HCT116 (cell line): ENCODE data around the gene LRIT2. TPM values are rescaled to one million over a fixed set of nuclear protein-coding genes. Genes with fewer than 3 reads are reported as not detected.

ENCODE experiments used
- ATAC-seq: fragments of 200-7000 bp; cut with Tn5 transposase; 2 replicates; pipeline ENCODE4 v1.9.1; 2020; ENCODE audit warnings: mild to moderate bottlenecking, moderate library complexity
- BruUV-seq: library from RNA; stranded (reverse); fragments of 400-500 nt; replicated peaks from 2 replicates; lab custom pipeline; 2021; lab: Mats Ljungman, UMichigan
- CTCF ChIA-PET: fragments of 300-600 bp; sonication (Branson Sonifier 250); formaldehyde crosslinking; loops from one replicate; lab custom pipeline; 2021; ENCODE audit warnings: antibody characterized with exemption; lab: Charles Lee
- POLR2A ChIA-PET: fragments of 300-600, 350-600 bp; sonication (Branson Sonifier 250); formaldehyde crosslinking; loops from one replicate; lab custom pipeline; 2021; ENCODE audit warnings: antibody characterized with exemption; lab: Charles Lee
- RAD21 ChIA-PET, 2 experiments: fragments of 300-600 bp; sonication (Branson Sonifier 250); formaldehyde crosslinking; loops; one replicate each; lab custom pipeline; 2023; ENCODE audit warnings: low total read pairs in 2 of 2; ENCODE audit not compliant: uncharacterized antibody in 2 of 2, unreplicated experiment in 2 of 2, low non-redundant PET in 1 of 2; lab: Charles Lee
- DNase-seq: peaks from one replicate; pipeline ENCODE4 v3.0.0-alpha.2; 2010; ENCODE audit warnings: low read depth, low spot score
- H2AFZ ChIP-seq: fragments of 200-600 bp; shearing (Covaris generic), sonication (generic); 2 replicates; pipeline ENCODE4 v1.6.1; 2017; ENCODE audit warnings: low read depth, mixed run types, mixed read lengths, antibody characterized with exemption, low read length; ENCODE audit not compliant: poor library complexity, severe bottlenecking
- H3K27ac ChIP-seq: 2 replicates; pipeline ENCODE4 v1.5.1; 2012; ENCODE audit warnings: low read depth, low read length
- H3K27me3 ChIP-seq: fragments of 200-600 bp; sonication (generic); 2 replicates; pipeline ENCODE4 v1.6.1; 2016; ENCODE audit warnings: mixed run types, low read length, mixed read lengths; ENCODE audit not compliant: insufficient read depth
- H3K36me3 ChIP-seq, 2 experiments: fragments of 200-500 bp in 1 of 2; fragments of 200-600 bp in 1 of 2; sonication (Bioruptor generic) in 1 of 2; sonication (generic) in 1 of 2; 2 replicates each; pipeline versions ENCODE4 v1.5.1 to v1.6.1; 2014 to 2016; ENCODE audit warnings: low read length in 2 of 2, inconsistent platforms in 1 of 2, mixed read lengths in 1 of 2, mixed run types in 1 of 2; ENCODE audit not compliant: insufficient read depth in 2 of 2, control insufficient read depth in 1 of 2
- H3K4me1 ChIP-seq, 2 experiments: fragments of 200-600 bp in 1 of 2; sonication (generic) in 1 of 2; 2 replicates each; pipeline versions ENCODE4 v1.5.1 to v1.6.1; 2012 to 2017; ENCODE audit warnings: low read length in 2 of 2, inconsistent platforms in 1 of 2, mild to moderate bottlenecking in 1 of 2, mixed read lengths in 1 of 2, mixed run types in 1 of 2, moderate library complexity in 1 of 2; ENCODE audit not compliant: insufficient read depth in 2 of 2, control insufficient read depth in 1 of 2
- H3K4me2 ChIP-seq: fragments of 200-600 bp; sonication (generic); 2 replicates; pipeline ENCODE4 v1.6.1; 2017; ENCODE audit warnings: mixed run types, low read length, mixed read lengths
- H3K4me3 ChIP-seq, 2 experiments: fragments of 200-600 bp in 1 of 2; sonication (generic) in 1 of 2; replicated peaks in 1 of 2; 2 replicates each; pipeline ENCODE4 v1.5.1; 2011 to 2016; ENCODE audit warnings: low read length in 2 of 2, control low read depth in 1 of 2, low read depth in 1 of 2, mild to moderate bottlenecking in 1 of 2, mixed read lengths in 1 of 2, mixed run types in 1 of 2
- H3K79me2 ChIP-seq: fragments of 200-600 bp; sonication (generic); 2 replicates; pipeline ENCODE4 v1.6.1; 2017; ENCODE audit warnings: mild to moderate bottlenecking, mixed run types, low read length, moderate library complexity, mixed read lengths; ENCODE audit not compliant: insufficient read depth
- H3K9ac ChIP-seq: fragments of 200-600 bp; sonication (generic); 2 replicates; pipeline ENCODE4 v1.6.1; 2016; ENCODE audit warnings: low read length, mixed read lengths
- H3K9me2 ChIP-seq: fragments of 200-600 bp; sonication (generic), shearing (Covaris generic); 2 replicates; pipeline ENCODE4 v1.6.1; 2017; ENCODE audit warnings: mixed run types, mild to moderate bottlenecking, moderate library complexity; ENCODE audit not compliant: insufficient read depth
- H3K9me3 ChIP-seq, 2 experiments: fragments of 200-500 bp in 1 of 2; fragments of 200-600 bp in 1 of 2; sonication (Bioruptor generic) in 1 of 2; sonication (generic) in 1 of 2; 2 replicates each; pipeline ENCODE4 v1.6.1; 2014 to 2017; ENCODE audit warnings: low read length in 2 of 2, mixed read lengths in 2 of 2, inconsistent platforms in 1 of 2, low read depth in 1 of 2, mild to moderate bottlenecking in 1 of 2, mixed run types in 1 of 2, moderate library complexity in 1 of 2; ENCODE audit not compliant: control insufficient read depth in 1 of 2, insufficient read depth in 1 of 2
- H4K20me1 ChIP-seq: fragments of 200-600 bp; sonication (generic), shearing (Covaris generic); 2 replicates; pipeline ENCODE4 v1.6.1; 2017; ENCODE audit warnings: mixed run types, mild to moderate bottlenecking, moderate library complexity; ENCODE audit not compliant: insufficient read depth
- CBX3 ChIP-seq: IDR thresholded peaks from 2 replicates; pipeline ENCODE4 v1.6.1; 2012; ENCODE audit warnings: low read depth
- CTCF ChIP-seq, 3 experiments: fragments of 200-600 bp in 1 of 3; sonication (generic) in 1 of 3; IDR thresholded peaks in 2 of 3; conservative IDR thresholded peaks in 1 of 3; 2 replicates each; pipeline ENCODE4 v1.5.1; 2012 to 2017; ENCODE audit warnings: low read depth in 2 of 3, low read length in 2 of 3, antibody characterized with exemption in 1 of 3, borderline replicate concordance in 1 of 3, control low read depth in 1 of 3, mild to moderate bottlenecking in 1 of 3, mixed read lengths in 1 of 3, mixed run types in 1 of 3, moderate library complexity in 1 of 3; ENCODE audit not compliant: insufficient read depth in 1 of 3
- EGR1 ChIP-seq: IDR thresholded peaks from 2 replicates; pipeline ENCODE4 v1.6.1; 2012; ENCODE audit warnings: low read depth
- EZH2 ChIP-seq: fragments of 200-600 bp; sonication (generic); IDR thresholded peaks from 2 replicates; pipeline ENCODE4 v1.6.1; 2017; ENCODE audit warnings: antibody characterized with exemption, mixed run types
- EZH2phosphoT487 ChIP-seq: fragments of 200-600 bp; IDR thresholded peaks from 2 replicates; pipeline ENCODE4 v1.6.1; 2018; ENCODE audit warnings: antibody characterized with exemption, borderline replicate concordance
- JUND ChIP-seq: IDR thresholded peaks from 2 replicates; pipeline ENCODE4 v1.6.1; 2012
- POLR2A ChIP-seq: IDR thresholded peaks from 2 replicates; pipeline ENCODE4 v1.7.0; 2011; ENCODE audit warnings: borderline replicate concordance; ENCODE audit not compliant: insufficient read depth, insufficient read length; ENCODE audit errors: extremely low read depth
- POLR2AphosphoS5 ChIP-seq: IDR thresholded peaks from 2 replicates; pipeline ENCODE4 v1.6.1; 2011; ENCODE audit warnings: mild to moderate bottlenecking, low read depth, low read length, moderate library complexity
- SIN3A ChIP-seq: IDR thresholded peaks from 2 replicates; pipeline ENCODE4 v1.6.1; 2012; ENCODE audit warnings: low read depth
- SP1 ChIP-seq: IDR thresholded peaks from 2 replicates; pipeline ENCODE4 v1.6.1; 2012; ENCODE audit warnings: low read depth
- SRF ChIP-seq: IDR thresholded peaks from 2 replicates; pipeline ENCODE4 v1.6.1; 2012; ENCODE audit warnings: low read depth
- YY1 ChIP-seq: IDR thresholded peaks from 2 replicates; pipeline ENCODE4 v1.6.1; 2011; ENCODE audit warnings: low read length, low read depth, moderate library complexity, mild to moderate bottlenecking; ENCODE audit not compliant: insufficient replicate concordance; ENCODE audit errors: extremely low read depth
- ZFX ChIP-seq: fragments of 450-650 bp; IDR thresholded peaks from 2 replicates; pipeline ENCODE4 v1.6.1; 2017
- ZNF274 ChIP-seq: fragments of 200-500 bp; sonication (Bioruptor generic); IDR thresholded peaks from 2 replicates; pipeline ENCODE4 v1.6.1; 2014; ENCODE audit warnings: mild to moderate bottlenecking, low read depth, low read length, inconsistent platforms
- intact Hi-C: fragments of 100-400 bp; cut with micrococcal nuclease; formaldehyde crosslinking; loops from 2 replicates; pipeline ENCODE4 v1.10.0; 2022
- total RNA-seq: library from RNA; stranded (reverse); gene quantifications from one replicate; pipeline ENCODE4 v1.2.1, GENCODE V29; 2021; ENCODE audit not compliant: unreplicated experiment
- TF ChIP-seq, protein P1 (sequence below): IDR thresholded peaks from 2 replicates; pipeline ENCODE4 v1.6.1; 2012

The LRIT2 gene
- total RNA-seq, 1 experiment from 2014 or later, result not detected

DNA sequence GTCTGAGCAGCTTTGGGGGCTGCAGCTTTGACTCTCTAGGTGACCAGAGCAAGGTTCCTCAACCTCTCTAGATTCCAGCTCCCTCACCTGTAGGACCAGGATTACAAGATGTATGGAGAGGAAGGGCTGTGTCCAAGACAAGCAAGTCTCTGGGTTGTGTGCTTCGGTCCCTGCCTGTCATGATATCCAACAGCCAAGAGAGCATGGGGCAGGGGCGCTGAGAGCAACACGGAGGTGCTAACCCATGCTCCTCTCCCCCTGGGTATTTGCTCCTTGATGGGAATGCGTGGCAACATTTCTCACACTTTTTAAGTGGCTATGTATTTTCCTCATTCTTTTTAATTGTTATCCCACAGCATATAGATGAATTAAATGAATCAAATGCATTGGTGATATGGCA lies 20.7 kb downstream of the LRIT2 start:
- POLR2A ChIA-PET, result no interaction called here
- Histone ChIP-seq H3K9me3 (no peaks in the 10 kb centered on the region), H3K79me2 (no peaks in the 10 kb centered on the region), H2AFZ (no peak overlapping the region), H3K9ac (no peak overlapping the region), H3K9me2 (no peaks in the 10 kb centered on the region), H3K27ac (no peak overlapping the region), H4K20me1 (no peaks in the 10 kb centered on the region), H3K27me3 (peaks cover 19% of the 10 kb centered on the region), H3K4me2 (no peak overlapping the region), H3K36me3 (no peaks in the 10 kb centered on the region), H3K4me1 (no peaks in the 10 kb centered on the region), H3K4me3 (no peak overlapping the region)
- ATAC-seq, result no peak
- no TSS peak for BruUV-seq
- no peak for DNase-seq
- CTCF ChIA-PET, result interaction anchor here (1.0 to 1.7 kb wide), 3 partner anchors 13 to 57 kb away, joined by 4 to 5 read pairs (median 4); no protein-coding TSS in a partner anchor
- TF ChIP-seq POLR2A (no peak), POLR2AphosphoS5 (no peak), JUND (no peak), EGR1 (no peak), SP1 (no peak), YY1 (no peak), CTCF (IDR thresholded peaks at IDR 0.05 in 2 of 3, conservative IDR thresholded peaks at IDR 0.05 in 1 of 3; ENCODE audit: borderline replicate concordance in 1 of 3, insufficient read depth in 1 of 3, low read depth in 2 of 3, low read length in 2 of 3) (no peak), ZNF274 (no peak), EZH2 (no peak), SIN3A (no peak), SRF (no peak), ZFX (no peak), EZH2phosphoT487 (no peak), CBX3 (no peak)
- TF ChIP-seq, protein P1, sequence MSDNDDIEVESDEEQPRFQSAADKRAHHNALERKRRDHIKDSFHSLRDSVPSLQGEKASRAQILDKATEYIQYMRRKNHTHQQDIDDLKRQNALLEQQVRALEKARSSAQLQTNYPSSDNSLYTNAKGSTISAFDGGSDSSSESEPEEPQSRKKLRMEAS, result no peak
- intact Hi-C loops, result loop anchor here (1.0 kb wide), 2 partner anchors 56 to 78 kb away; no protein-coding TSS in a partner anchor
- RAD21 ChIA-PET, result no interaction called here
